CD4-positive, alpha-beta T cell (primary cell): ENCODE measurements around the gene ACTRT2. TPM values are rescaled to one million over a fixed set of nuclear protein-coding genes. Genes with fewer than 3 reads are reported as not detected.

ENCODE experiments used
- ATAC-seq: fragments of 200-7000 bp; cut with Tn5 transposase; one replicate; pipeline ENCODE4 v1.10.0; 2022; ENCODE audit warnings: mild to moderate bottlenecking; ENCODE audit not compliant: poor library complexity
- CTCF ChIA-PET: fragments of 350-600 bp; sonication (Branson Sonifier 250); formaldehyde crosslinking; loops from one replicate; lab custom pipeline; 2021; ENCODE audit warnings: antibody characterized with exemption, inconsistent platforms; lab: Charles Lee
- POLR2A ChIA-PET: fragments of 350-600 bp; sonication (Branson Sonifier 250); formaldehyde crosslinking; loops from one replicate; lab custom pipeline; 2021; ENCODE audit warnings: antibody characterized with exemption, inconsistent platforms; lab: Charles Lee
- DNase-seq, 14 experiments: peaks; one replicate each; pipeline ENCODE4 v3.0.0-alpha.2; 2013 to 2020; ENCODE audit warnings: mixed read lengths in 2 of 14
- H3K27ac ChIP-seq, 2 donors: one replicate each; pipeline versions ENCODE4 v1.5.1 to v1.7.0; 2013; ENCODE audit warnings: low read length in 2 of 2, low read depth in 1 of 2, mild to moderate bottlenecking in 1 of 2
- H3K27me3 ChIP-seq, 2 experiments: 1 replicate in 1 of 2; 2 replicates in 1 of 2; pipeline versions ENCODE4 v1.6.1 to v1.7.0; 2013; ENCODE audit warnings: low read length in 2 of 2, control low read depth in 1 of 2, mild to moderate bottlenecking in 1 of 2, moderate library complexity in 1 of 2; ENCODE audit not compliant: insufficient read depth in 2 of 2, control insufficient read depth in 1 of 2
- H3K36me3 ChIP-seq: one replicate; pipeline ENCODE4 v1.6.1; 2013; ENCODE audit warnings: low read length, control low read depth; ENCODE audit not compliant: insufficient read depth
- H3K4me1 ChIP-seq: one replicate; pipeline ENCODE4 v1.6.1; 2013; ENCODE audit warnings: low read length, control low read depth; ENCODE audit not compliant: insufficient read depth
- H3K4me3 ChIP-seq: one replicate; pipeline ENCODE4 v1.5.1; 2013; ENCODE audit warnings: mild to moderate bottlenecking, low read length, moderate library complexity
- H3K9me3 ChIP-seq, 2 experiments: 1 replicate in 1 of 2; 2 replicates in 1 of 2; pipeline versions ENCODE4 v1.6.1 to v1.7.0; 2013; ENCODE audit warnings: low read length in 2 of 2, mild to moderate bottlenecking in 2 of 2, control low read depth in 1 of 2, moderate library complexity in 1 of 2; ENCODE audit not compliant: control insufficient read depth in 1 of 2, insufficient read depth in 1 of 2
- H3K27ac Mint-ChIP-seq: one replicate; pipeline ENCODE4 v1.8.0; 2020; ENCODE audit warnings: mixed read lengths
- H3K27me3 Mint-ChIP-seq: one replicate; pipeline ENCODE4 v1.8.0; 2021; ENCODE audit warnings: mixed read lengths
- H3K36me3 Mint-ChIP-seq: one replicate; pipeline ENCODE4 v1.8.0; 2021; ENCODE audit warnings: low read depth, mixed read lengths
- H3K4me1 Mint-ChIP-seq: one replicate; pipeline ENCODE4 v1.8.0; 2021; ENCODE audit warnings: low read depth, mixed read lengths
- H3K4me3 Mint-ChIP-seq: one replicate; pipeline ENCODE4 v1.8.0; 2020; ENCODE audit warnings: mild to moderate bottlenecking, mixed read lengths
- H3K9me3 Mint-ChIP-seq: one replicate; pipeline ENCODE4 v1.8.0; 2020; ENCODE audit warnings: mixed read lengths
- CTCF ChIP-seq: fragments of 200-600 bp; IDR thresholded peaks from one replicate; pipeline ENCODE4 v1.8.0; 2022; ENCODE audit warnings: antibody characterized with exemption, mild to moderate bottlenecking
- intact Hi-C, 2 experiments: fragments of 100-400 bp; cut with DNase I in 1 of 2; cut with micrococcal nuclease in 1 of 2; formaldehyde crosslinking; loops; one replicate each; pipeline versions ENCODE4 v1.15.1 to v1.9.0; 2023 to 2025; cut with DNase I, micrococcal nuclease
- total RNA-seq, 174 experiments: library from RNA in 2 of 174; stranded (reverse) in 2 of 174; gene quantifications; one replicate each; pipeline ENCODE4 v1.2.3 and lab custom pipeline; 2021 to 2026

ACTRT2 gene
- total RNA-seq, 2 experiments from 2014 or later: not detected

- Mint-ChIP-seq H3K36me3 (no peaks in the 10 kb centered on the region), H3K27me3 (no peaks in the 10 kb centered on the region), H3K4me1 (peaks cover 25% of the 10 kb centered on the region), H3K9me3 (no peaks in the 10 kb centered on the region), H3K4me3 (no peak overlapping the region), H3K27ac (no peak overlapping the region)
- Histone ChIP-seq H3K4me1 (peaks cover 28% of the 10 kb centered on the region), H3K36me3 (no peaks in the 10 kb centered on the region), H3K9me3 (peaks cover 0 to 10% of the 10 kb centered on the region in 2 experiments), H3K4me3 (no peak overlapping the region), H3K27ac (no peak overlapping the region), H3K27me3 (peaks cover 0 to 2% of the 10 kb centered on the region in 2 experiments)
- ChIA-PET CTCF (no interaction called here), POLR2A (no interaction called here)
- peak in 1 of 14 experiments; percentile 30 for DNase-seq
- no peak for ATAC-seq
- no peak for TF ChIP-seq CTCF
- intact Hi-C loops: no loop called here
Observed at GRCh38 chr1:3029481-3029961, 8.3 kb downstream of the ACTRT2 start.

GRCh38 chr1:3029991-3030662 lies 8.9 kb downstream of the ACTRT2 start:
- Mint-ChIP-seq H3K27ac (no peak overlapping the region), H3K4me1 (peaks cover 30% of the 10 kb centered on the region), H3K4me3 (no peak overlapping the region), H3K36me3 (no peaks in the 10 kb centered on the region), H3K9me3 (no peaks in the 10 kb centered on the region), H3K27me3 (no peaks in the 10 kb centered on the region)
- ATAC-seq: no peak
- DNase-seq: peak in 1 of 14 experiments; percentile 30
- Histone ChIP-seq H3K27me3 (peaks cover 0 to 2% of the 10 kb centered on the region in 2 experiments), H3K27ac (no peak overlapping the region), H3K36me3 (no peaks in the 10 kb centered on the region), H3K9me3 (peaks cover 0 to 10% of the 10 kb centered on the region in 2 experiments), H3K4me3 (no peak overlapping the region), H3K4me1 (peaks cover 31% of the 10 kb centered on the region)
- ChIA-PET POLR2A (no interaction called here), CTCF (no interaction called here)
- no peak for TF ChIP-seq CTCF
- intact Hi-C loops: no loop called here

GRCh38 chr1:3030663-3031381 lies 9.6 kb downstream of the ACTRT2 start:
- Mint-ChIP-seq H3K9me3 (no peaks in the 10 kb centered on the region), H3K4me1 (peaks cover 35% of the 10 kb centered on the region), H3K36me3 (no peaks in the 10 kb centered on the region), H3K27me3 (no peaks in the 10 kb centered on the region), H3K27ac (peak overlapping the region; percentile 36), H3K4me3 (no peak overlapping the region)
- H3K4me1 ChIP-seq: peaks cover 31% of the 10 kb centered on the region
- H3K4me3 ChIP-seq: no peak overlapping the region
- peaks cover 0 to 10% of the 10 kb centered on the region in 2 experiments for H3K9me3 ChIP-seq
- TF ChIP-seq CTCF: no peak
- intact Hi-C loops: no loop called here
- no peak overlapping the region for H3K27ac ChIP-seq
- ATAC-seq (no peak), DNase-seq (peak in 1 of 14 experiments; percentile 28)
- POLR2A ChIA-PET: no interaction called here
- CTCF ChIA-PET: no interaction called here
- H3K36me3 ChIP-seq: no peaks in the 10 kb centered on the region
- H3K27me3 ChIP-seq: peaks cover 0 to 2% of the 10 kb centered on the region in 2 experiments
